Measurements from ENCODE around the gene IZUMO4.

The IZUMO4 gene

GRCh38 chr19:2108251-2109016 is 11.7 kb downstream of the IZUMO4 start:
- no peak for DNase-seq (ENCODE audit: low read depth in 2 of 2)

- DNase-seq (ENCODE audit: low read depth in 2 of 2) = no peak
These were observed 12.5 kb downstream of the IZUMO4 start for GRCh38 chr19:2109046-2109864.

- no peak for DNase-seq (ENCODE audit: low read depth in 2 of 2)
These were observed 14.1 kb downstream of the IZUMO4 start for GRCh38 chr19:2110822-2111221.

GRCh38 chr19:2111425-2111824 is 14.7 kb downstream of the IZUMO4 start:
- DNase-seq (ENCODE audit: low read depth in 2 of 2) = no peak

GRCh38 chr19:2111886-2112285 is 15.2 kb downstream of the IZUMO4 start:
- no peak for DNase-seq (ENCODE audit: low read depth in 2 of 2)

DNA sequence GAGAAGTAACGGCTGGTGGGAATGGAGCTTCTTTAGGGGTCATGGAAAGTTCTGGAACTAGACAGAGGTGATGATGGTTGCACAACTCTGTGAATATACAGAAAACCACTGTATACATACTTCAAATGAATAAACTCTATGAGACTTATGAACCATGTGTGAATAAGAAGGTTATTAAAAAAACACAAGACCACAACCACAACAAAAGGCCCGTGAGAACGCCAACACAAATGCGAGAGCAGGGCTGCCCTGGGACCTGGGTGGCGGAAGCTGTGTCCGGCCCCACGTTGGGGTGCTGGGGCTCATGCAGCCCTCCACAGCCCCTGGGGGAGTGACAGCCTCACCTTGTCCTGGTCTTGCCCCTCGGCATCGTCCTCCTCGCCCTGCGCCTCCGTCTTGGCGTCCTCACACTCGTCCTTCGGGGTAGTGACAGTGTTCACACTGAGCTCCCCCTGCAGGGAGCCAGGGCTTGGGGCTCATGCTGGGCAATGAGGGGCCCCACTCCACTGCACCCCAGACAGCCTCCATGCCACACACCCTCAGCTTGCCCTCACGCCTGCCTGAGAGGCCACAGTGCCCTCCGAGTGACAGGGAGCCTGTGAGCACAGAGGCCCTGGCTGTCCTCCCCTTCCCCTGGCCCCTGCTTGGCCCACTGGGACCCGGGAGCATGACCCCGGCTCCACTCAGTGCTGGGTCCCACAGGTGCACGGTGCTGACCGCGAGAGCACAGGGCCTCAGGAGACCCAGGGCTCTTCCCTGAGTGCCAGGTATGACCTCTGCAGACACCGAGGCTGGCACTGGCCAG is 16.0 kb downstream of the IZUMO4 start:
- DNase-seq (ENCODE audit: low read depth in 2 of 2) = no peak

- no peak for DNase-seq (ENCODE audit: low read depth in 2 of 2)
These were observed 16.9 kb downstream of the IZUMO4 start for GRCh38 chr19:2113439-2114211.

- DNase-seq (ENCODE audit: low read depth in 2 of 2) = no peak
These were observed 17.5 kb downstream of the IZUMO4 start for GRCh38 chr19:2114218-2114617.

DNA sequence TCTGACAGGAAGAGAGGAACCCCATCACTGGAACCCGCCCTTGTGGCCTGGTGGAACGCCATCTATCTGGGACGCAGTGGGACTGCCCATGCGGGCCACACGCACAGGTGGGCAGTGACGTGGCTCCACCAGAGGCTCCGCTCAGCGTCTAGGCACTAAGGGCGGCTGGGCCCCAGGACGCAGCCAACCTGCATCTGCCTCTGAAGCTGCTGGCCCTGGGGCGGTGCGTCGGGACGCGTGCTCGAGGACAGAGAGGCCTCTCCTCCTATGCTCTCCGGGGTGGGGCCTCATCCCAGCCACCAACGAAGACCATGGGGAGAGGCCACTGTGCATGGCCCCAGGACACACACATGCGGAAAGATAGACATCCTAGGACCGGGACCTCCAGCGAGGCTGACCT is 18.1 kb downstream of the IZUMO4 start:
- DNase-seq (ENCODE audit: low read depth in 2 of 2) = no peak

DNA sequence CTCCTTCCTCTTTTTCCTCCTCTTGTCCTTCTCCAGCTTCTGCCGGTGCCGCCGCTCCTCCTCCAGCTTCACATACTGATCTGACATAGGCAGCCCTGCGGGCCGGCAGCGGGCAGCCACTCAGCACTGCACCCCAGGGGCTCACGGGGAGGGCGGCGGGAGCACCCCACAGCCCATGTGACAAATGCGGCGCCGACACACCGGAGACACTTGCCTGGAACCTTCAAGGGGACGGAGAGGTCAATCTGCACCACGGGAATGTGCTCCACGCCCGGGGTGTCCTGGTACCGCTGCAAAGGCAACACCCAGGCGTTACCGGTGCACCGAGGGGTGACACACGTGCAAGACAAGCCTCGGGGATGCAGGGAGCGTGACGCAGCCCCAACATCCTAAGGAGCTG is 18.6 kb downstream of the IZUMO4 start:
- DNase-seq (ENCODE audit: low read depth in 2 of 2) = no peak

DNA sequence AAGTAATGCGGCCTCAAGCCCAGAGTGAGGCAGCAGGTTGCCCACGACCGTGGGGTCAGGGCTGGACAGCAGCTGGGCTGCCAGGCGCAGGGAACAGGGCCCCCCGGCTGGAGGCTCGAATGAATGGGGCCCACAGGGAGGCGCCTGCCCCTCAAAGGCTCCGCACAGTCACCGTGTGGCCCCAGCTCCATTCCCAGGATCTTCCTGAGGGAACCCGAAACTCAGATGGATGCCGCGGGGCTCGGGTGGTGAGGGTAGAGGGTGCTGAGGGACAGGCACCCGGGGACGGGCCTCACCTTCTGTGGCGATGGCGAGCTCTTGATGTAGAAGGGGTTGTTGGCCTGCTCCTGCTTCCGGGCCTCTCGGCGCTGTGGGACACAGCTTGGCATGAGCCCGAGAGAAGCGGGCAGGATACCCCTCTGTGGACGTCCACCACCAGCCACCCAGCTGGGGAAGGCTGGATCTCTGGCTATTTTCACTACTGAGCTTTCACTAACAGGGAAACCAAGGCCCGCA is 19.3 kb downstream of the IZUMO4 start:
- DNase-seq (ENCODE audit: low read depth in 2 of 2) = no peak

DNA sequence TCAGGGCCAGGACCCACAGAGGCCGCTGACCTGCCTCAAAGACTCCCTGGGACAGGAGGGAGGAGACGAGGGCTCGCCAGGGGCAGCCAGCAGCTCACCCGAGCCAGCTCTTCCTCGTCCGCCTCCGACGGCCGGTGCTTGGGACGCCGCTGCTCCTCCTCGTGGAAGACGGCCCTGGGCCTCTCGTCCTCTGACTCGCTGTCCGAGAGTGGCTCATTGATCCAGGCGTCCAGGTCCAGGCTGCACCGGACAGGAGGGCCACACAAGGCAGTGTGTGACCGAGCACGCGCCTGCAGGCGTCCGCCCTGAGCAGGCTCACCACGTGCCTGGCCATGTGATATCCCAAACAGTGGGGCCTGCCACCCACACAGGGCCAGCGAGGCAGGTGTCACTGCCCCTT is 19.8 kb downstream of the IZUMO4 start:
- no peak for DNase-seq (ENCODE audit: low read depth in 2 of 2)

DNA sequence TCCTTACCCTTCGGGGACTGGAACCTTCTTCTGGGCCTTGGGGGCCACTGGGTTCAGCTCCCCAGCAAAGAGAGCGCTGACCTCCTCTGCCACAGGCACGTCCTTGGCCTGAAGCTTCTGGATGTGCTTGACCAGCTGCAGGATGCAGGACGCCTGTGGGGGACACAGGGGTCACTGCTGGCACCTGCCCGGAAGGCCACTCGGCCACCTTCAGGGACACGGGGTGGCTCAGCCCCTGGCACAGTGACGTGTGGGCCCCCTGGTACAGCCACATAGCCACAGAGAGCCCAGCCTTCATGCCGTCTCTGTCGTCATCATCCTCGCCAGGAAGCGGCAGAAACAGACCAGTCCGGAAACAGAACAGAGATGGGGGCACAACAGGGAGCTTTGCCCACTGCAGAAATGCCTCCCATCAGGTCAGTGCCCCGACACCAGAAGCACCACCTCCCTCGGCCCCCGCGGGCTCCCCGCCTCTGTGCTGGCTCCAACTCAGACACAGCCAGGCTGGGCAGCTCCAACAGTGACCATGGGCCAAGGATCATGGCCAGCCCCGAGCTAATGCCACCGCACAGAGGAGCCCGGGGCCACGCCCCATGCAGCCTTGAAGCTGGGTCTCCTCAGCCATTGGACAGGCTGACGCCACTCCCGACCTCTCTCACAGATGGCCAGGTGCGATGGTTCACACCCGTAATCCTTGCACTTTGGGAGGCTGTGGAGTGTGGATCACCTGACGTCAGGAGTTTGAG is 20.7 kb downstream of the IZUMO4 start:
- DNase-seq (ENCODE audit: low read depth in 2 of 2) = no peak

GRCh38 chr19:2118438-2118837 is 21.7 kb downstream of the IZUMO4 start:
- DNase-seq (ENCODE audit: low read depth in 2 of 2) = no peak

GRCh38 chr19:2119921-2120785 is 23.4 kb downstream of the IZUMO4 start:
- no peak for DNase-seq (ENCODE audit: low read depth in 2 of 2)

GRCh38 chr19:2120821-2121220 is 24.1 kb downstream of the IZUMO4 start:
- no peak for DNase-seq (ENCODE audit: low read depth in 2 of 2)

DNA sequence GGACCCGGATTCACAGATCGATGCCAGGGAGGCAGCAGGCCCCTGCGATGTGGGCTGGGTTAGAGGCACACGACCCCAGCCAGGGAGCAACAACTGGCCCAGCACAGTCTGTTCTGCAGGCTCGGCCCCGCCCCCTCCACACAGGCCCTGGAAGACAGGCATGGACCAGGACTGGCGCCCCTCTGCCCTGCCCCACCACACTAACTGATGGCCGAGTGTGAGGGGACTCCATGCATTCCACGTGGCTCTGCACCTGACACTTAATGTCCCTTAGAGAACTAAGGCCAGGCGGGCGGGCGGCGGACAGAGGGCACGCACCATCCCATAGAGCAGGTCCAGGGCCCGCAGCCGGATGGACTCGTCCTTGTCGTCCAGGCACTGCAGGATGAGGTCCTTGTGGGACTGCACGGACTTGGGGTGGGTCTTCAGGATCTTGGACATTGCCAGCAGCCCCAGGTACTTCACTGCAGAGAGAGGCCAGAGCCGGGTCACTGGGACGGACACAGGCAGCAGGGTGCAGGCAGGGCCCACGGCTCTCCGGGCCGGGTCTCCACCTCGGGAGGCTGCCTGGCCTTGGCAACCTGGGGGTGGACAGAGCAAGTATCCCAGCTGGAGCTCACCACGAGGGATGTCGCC is 24.8 kb downstream of the IZUMO4 start:
- no peak for DNase-seq (ENCODE audit: low read depth in 2 of 2)

GRCh38 chr19:2122251-2122650 is 25.5 kb downstream of the IZUMO4 start:
- no peak for DNase-seq (ENCODE audit: low read depth in 2 of 2)

- no peak for DNase-seq (ENCODE audit: low read depth in 2 of 2)
These were observed 26.3 kb downstream of the IZUMO4 start for GRCh38 chr19:2122982-2123381.
